ENCODE measurements around the gene CTNNA1.

GRCh38 chr5:138841531-138841930 is 88.3 kb downstream of the CTNNA1 start:
- no peak for TF ChIP-seq CTCF (IDR thresholded peaks at IDR 0.05)
- no peak for TF ChIP-seq POLR2A (IDR thresholded peaks at IDR 0.05)

Measured in adrenal gland (tissue), 5 donors.